Transverse colon (tissue), 4 donors: ENCODE measurements around the gene YRDC. TPM values are rescaled to one million over a fixed set of nuclear protein-coding genes. Genes with fewer than 3 reads are reported as not detected.
A peak's percentile ranks its signal among the peaks of the same experiment; 100 is the strongest.

Experiments
- DNase-seq: peaks from one replicate; pipeline ENCODE4 v3.0.0-alpha.2; 2019
- H3K27ac ChIP-seq, 4 donors: fragments of 200-600 bp; sonication (generic); 2 replicates each; pipeline ENCODE4 v1.5.1; 2016 to 2018; ENCODE audit warnings: inconsistent platforms in 4 of 4
- H3K27me3 ChIP-seq: fragments of 200-600 bp; sonication (generic); 2 replicates; pipeline ENCODE4 v1.5.1; 2017; ENCODE audit warnings: inconsistent platforms
- H3K36me3 ChIP-seq, 4 donors: fragments of 200-600 bp; sonication (generic); 2 replicates each; pipeline ENCODE4 v1.5.1; 2017 to 2019; ENCODE audit warnings: inconsistent platforms in 4 of 4
- H3K4me1 ChIP-seq, 4 donors: fragments of 200-600 bp; sonication (generic); 2 replicates each; pipeline ENCODE4 v1.5.1; 2017 to 2020; ENCODE audit warnings: inconsistent platforms in 4 of 4
- H3K4me3 ChIP-seq, 4 donors: fragments of 200-600 bp; sonication (generic); 1 replicate in 1 of 4; 2 replicates in 3 of 4; pipeline versions ENCODE4 v1.5.1 to v1.6.1; 2017 to 2019; ENCODE audit warnings: inconsistent platforms in 4 of 4
- H3K9me3 ChIP-seq, 2 donors: fragments of 200-600 bp; sonication (generic); 2 replicates each; pipeline ENCODE4 v1.5.1; 2017 to 2019; ENCODE audit warnings: inconsistent platforms in 2 of 2
- CTCF ChIP-seq, 5 experiments: fragments of 200-600 bp in 3 of 5; fragments of 450-650 bp in 2 of 5; sonication (generic) in 3 of 5; IDR thresholded peaks; 1 replicate in 2 of 5; 2 replicates in 3 of 5; pipeline ENCODE4 v1.5.1; 2016 to 2017; ENCODE audit warnings: antibody characterized with exemption in 5 of 5, inconsistent platforms in 3 of 5, mild to moderate bottlenecking in 2 of 5, moderate library complexity in 1 of 5
- EP300 ChIP-seq: sonication (generic); formaldehyde crosslinking; IDR thresholded peaks from one replicate; pipeline ENCODE4 v1.6.1; 2017; ENCODE audit warnings: antibody characterized with exemption, low read depth
- POLR2A ChIP-seq: fragments of 450-650 bp; IDR thresholded peaks from one replicate; pipeline ENCODE4 v1.6.1; 2016; ENCODE audit warnings: antibody characterized with exemption, mild to moderate bottlenecking, moderate library complexity
- POLR2AphosphoS5 ChIP-seq, 3 donors: sonication (generic); formaldehyde crosslinking; IDR thresholded peaks; one replicate each; pipeline ENCODE4 v1.6.1; 2016; ENCODE audit warnings: antibody characterized with exemption in 3 of 3
- WGBS, 2 donors: methylation state at CpG; one replicate each; pipeline ENCODE4 v1.1.5; 2018; ENCODE audit warnings: low coverage in 1 of 2; 5-methylcytosine and 5-hydroxymethylcytosine counted together
- in situ Hi-C, 4 donors: fragments of 200-750 bp; cut with MboI; loops; one replicate each; pipeline versions ENCODE4 v1.15.0 to v1.15.1; 2017; ENCODE audit warnings: low sequenced_read_pairs in 3 of 4, low pct_ligation_motif_present in 1 of 4, low pct_unique_long_range_greater_than_20kb in 1 of 4
- intact Hi-C: fragments of 100-400 bp; cut with DNase I; formaldehyde crosslinking; loops from one replicate; pipeline ENCODE4 v1.15.1; 2023; ENCODE audit warnings: low total_unique reads
- total RNA-seq, 4 donors: library from RNA; depleted of rRNA; stranded (reverse); fragments of >200 nt; gene quantifications; one replicate each; pipeline ENCODE4 v1.1.0, GENCODE V29; 2016

The YRDC gene
- total RNA-seq, 4 donors from 2014 or later: 3.4 to 17.2 (median 11.6) TPM

- no peaks in the 10 kb centered on the region for H3K9me3 ChIP-seq
- H3K27ac ChIP-seq: peak overlapping the region; percentile 95 to 97 (median 97)
- H3K27me3 ChIP-seq: no peaks in the 10 kb centered on the region
- intact Hi-C loops: no loop called here
- peak; percentile 79 for DNase-seq
- peaks cover 12 to 34% (median 20%) of the 10 kb centered on the region in 4 donors for H3K4me1 ChIP-seq
- no peak for TF ChIP-seq EP300
- TF ChIP-seq POLR2AphosphoS5 (IDR thresholded peaks at IDR 0.05): peak in 2 of 3 donors; percentile 26 to 37
- TF ChIP-seq CTCF (IDR thresholded peaks at IDR 0.05): no peak
- TF ChIP-seq POLR2A: no peak
- peaks cover 0 to 29% (median 16%) of the 10 kb centered on the region in 4 donors for H3K36me3 ChIP-seq
- peak overlapping the region; percentile 85 to 98 (median 90) for H3K4me3 ChIP-seq
- WGBS, 2 donors: 6 to 7% methylated on average over 3 to 41 of the region's 54 CpGs
- in situ Hi-C loops: loop anchor here in 1 of 4 donors (5.0 kb wide), 1 partner anchor 54 kb away; no protein-coding TSS in a partner anchor
Measured at GRCh38 chr1:37808369-37809319, 636 bp upstream of the YRDC start.

- Histone ChIP-seq H3K36me3 (peaks cover 0 to 41% (median 23%) of the 10 kb centered on the region in 4 donors), H3K27me3 (no peaks in the 10 kb centered on the region), H3K9me3 (no peaks in the 10 kb centered on the region), H3K4me3 (peak overlapping the region; percentile 85 to 98 (median 90)), H3K4me1 (peaks cover 12 to 34% (median 20%) of the 10 kb centered on the region in 4 donors), H3K27ac (peak overlapping the region; percentile 95 to 97 (median 97))
- DNase-seq: no peak
- no peak for TF ChIP-seq POLR2A
- no peak for TF ChIP-seq EP300
- no peak for TF ChIP-seq CTCF (IDR thresholded peaks at IDR 0.05)
- TF ChIP-seq POLR2AphosphoS5 (IDR thresholded peaks at IDR 0.05): no peak
- intact Hi-C loops: no loop called here
- in situ Hi-C loops: loop anchor here in 1 of 4 donors (5.0 kb wide), 1 partner anchor 55 kb away; no protein-coding TSS in a partner anchor
- 0 to 9% methylated on average over 3 to 9 of the region's 9 CpGs for WGBS, 2 donors
Measured at GRCh38 chr1:37807220-37807554, 821 bp downstream of the YRDC start.

GRCh38 chr1:37802439-37802838 lies 5.6 kb downstream of the YRDC start:
- Histone ChIP-seq H3K27ac (no peak overlapping the region), H3K27me3 (no peaks in the 10 kb centered on the region), H3K4me1 (peaks cover 7 to 15% (median 9%) of the 10 kb centered on the region in 4 donors), H3K36me3 (peaks cover 0 to 50% (median 23%) of the 10 kb centered on the region in 4 donors), H3K9me3 (no peaks in the 10 kb centered on the region), H3K4me3 (no peak overlapping the region)
- intact Hi-C loops: no loop called here
- WGBS, 2 donors: 100% methylated on average over 1 of the region's 1 CpG
- in situ Hi-C loops: no loop called here
- DNase-seq: no peak
- TF ChIP-seq CTCF (IDR thresholded peaks at IDR 0.05) (no peak), EP300 (no peak), POLR2A (no peak), POLR2AphosphoS5 (IDR thresholded peaks at IDR 0.05) (no peak)

GRCh38 chr1:37797750-37798345 lies 10.2 kb downstream of the YRDC start:
- H3K36me3 ChIP-seq: peaks cover 0 to 16% (median 3%) of the 10 kb centered on the region in 4 donors
- intact Hi-C loops (no loop called here), in situ Hi-C loops (no loop called here)
- H3K9me3 ChIP-seq: no peaks in the 10 kb centered on the region
- H3K27me3 ChIP-seq: peaks cover 13% of the 10 kb centered on the region
- 98 to 100% methylated on average over 1 to 3 of the region's 3 CpGs for WGBS, 2 donors
- H3K27ac ChIP-seq: no peak overlapping the region
- no peak for DNase-seq
- H3K4me3 ChIP-seq: no peak overlapping the region
- peaks cover 12 to 20% (median 16%) of the 10 kb centered on the region in 4 donors for H3K4me1 ChIP-seq
- TF ChIP-seq POLR2A (no peak), EP300 (no peak), POLR2AphosphoS5 (IDR thresholded peaks at IDR 0.05) (no peak), CTCF (IDR thresholded peaks at IDR 0.05) (no peak)
